H9 (cell line): ENCODE results near the gene HOGA1. TPM values are rescaled to one million over a fixed set of nuclear protein-coding genes. Genes with fewer than 3 reads are reported as not detected.
"Not testable (repeated sequence)": the region's sequence is repeated elsewhere in the genome, so short reads cannot be mapped to it uniquely, and the experiment has no call there.

Experiments used
- DNase-seq: peaks from one replicate; pipeline ENCODE4 v3.0.0-alpha.2; 2017
- H2AFZ ChIP-seq: one replicate; pipeline ENCODE4 v1.6.1; 2013; ENCODE audit warnings: mild to moderate bottlenecking, low read length, control low read depth, moderate library complexity
- H2AK5ac ChIP-seq: 2 replicates; pipeline ENCODE4 v1.6.1; 2013; ENCODE audit warnings: low read length, control low read depth, mixed read lengths; ENCODE audit not compliant: insufficient read length
- H2BK120ac ChIP-seq: one replicate; pipeline ENCODE4 v1.6.1; 2013; ENCODE audit warnings: low read depth, mild to moderate bottlenecking, low read length, control low read depth, inconsistent platforms; ENCODE audit not compliant: poor library complexity, severe bottlenecking
- H2BK12ac ChIP-seq: 2 replicates; pipeline ENCODE4 v1.6.1; 2013; ENCODE audit warnings: low read length, control low read depth, mixed read lengths, low read depth; ENCODE audit not compliant: insufficient read length
- H2BK15ac ChIP-seq: 2 replicates; pipeline ENCODE4 v1.6.1; 2013; ENCODE audit warnings: low read depth, low read length, control low read depth
- H2BK20ac ChIP-seq: one replicate; pipeline ENCODE4 v1.6.1; 2013; ENCODE audit warnings: low read depth, mild to moderate bottlenecking, low read length, control low read depth, inconsistent platforms; ENCODE audit not compliant: poor library complexity, severe bottlenecking
- H2BK5ac ChIP-seq: 2 replicates; pipeline ENCODE4 v1.6.1; 2013; ENCODE audit warnings: low read length, control low read depth, mixed read lengths; ENCODE audit not compliant: insufficient read length
- H3K14ac ChIP-seq: 2 replicates; pipeline ENCODE4 v1.6.1; 2013; ENCODE audit warnings: low read length, control low read depth; ENCODE audit not compliant: insufficient read depth
- H3K18ac ChIP-seq: 2 replicates; pipeline ENCODE4 v1.6.1; 2013; ENCODE audit warnings: low read depth, mild to moderate bottlenecking, mixed read lengths, low read length, control low read depth; ENCODE audit not compliant: insufficient read length
- H3K23ac ChIP-seq: 2 replicates; pipeline ENCODE4 v1.6.1; 2013; ENCODE audit warnings: low read length, control low read depth, mixed read lengths, low read depth; ENCODE audit not compliant: insufficient read length
- H3K23me2 ChIP-seq: 2 replicates; pipeline ENCODE4 v1.6.1; 2013; ENCODE audit warnings: low read depth, mild to moderate bottlenecking, mixed read lengths, low read length, control low read depth; ENCODE audit not compliant: insufficient read length, poor library complexity, severe bottlenecking
- H3K27ac ChIP-seq: 2 replicates; pipeline ENCODE4 v1.5.1; 2013; ENCODE audit warnings: low read length, control low read depth, mixed read lengths, low read depth; ENCODE audit not compliant: insufficient read length
- H3K27me3 ChIP-seq: 2 replicates; pipeline ENCODE4 v1.6.1; 2013; ENCODE audit warnings: low read length, control low read depth, inconsistent platforms; ENCODE audit not compliant: insufficient read depth
- H3K4ac ChIP-seq: 2 replicates; pipeline ENCODE4 v1.6.1; 2013; ENCODE audit warnings: low read depth, mild to moderate bottlenecking, control low read depth, inconsistent platforms, low read length, moderate library complexity
- H3K4me1 ChIP-seq: 2 replicates; pipeline ENCODE4 v1.6.1; 2013; ENCODE audit warnings: low read length, control low read depth, inconsistent platforms; ENCODE audit not compliant: insufficient read depth
- H3K4me2 ChIP-seq: 2 replicates; pipeline ENCODE4 v1.6.1; 2013; ENCODE audit warnings: low read length, control low read depth, mixed read lengths; ENCODE audit not compliant: insufficient read length, insufficient read depth
- H3K56ac ChIP-seq: 2 replicates; pipeline ENCODE4 v1.6.1; 2013; ENCODE audit warnings: low read depth, mild to moderate bottlenecking, mixed read lengths, low read length, control low read depth; ENCODE audit not compliant: insufficient read length
- H3K79me1 ChIP-seq: 2 replicates; pipeline ENCODE4 v1.6.1; 2013; ENCODE audit warnings: low read depth, mild to moderate bottlenecking, moderate library complexity, low read length, control low read depth, inconsistent platforms; ENCODE audit not compliant: insufficient read depth, poor library complexity, severe bottlenecking
- H3K79me2 ChIP-seq: 2 replicates; pipeline ENCODE4 v1.6.1; 2013; ENCODE audit warnings: low read length, control low read depth, inconsistent platforms; ENCODE audit not compliant: insufficient read depth
- H3K9ac ChIP-seq: 2 replicates; pipeline ENCODE4 v1.6.1; 2013; ENCODE audit warnings: low read length, control low read depth, mixed read lengths; ENCODE audit not compliant: insufficient read length; ENCODE audit errors: extremely low read depth
- H3K9me3 ChIP-seq: one replicate; pipeline ENCODE4 v1.6.1; 2013; ENCODE audit warnings: low read depth, low read length, inconsistent platforms; ENCODE audit not compliant: control insufficient read depth
- H3T11ph ChIP-seq: one replicate; pipeline ENCODE4 v1.6.1; 2013; ENCODE audit warnings: mild to moderate bottlenecking, low read length, control low read depth, inconsistent platforms
- H4K20me1 ChIP-seq: one replicate; pipeline ENCODE4 v1.6.1; 2013; ENCODE audit not compliant: control insufficient read depth, insufficient read length, insufficient read depth
- H4K5ac ChIP-seq: 2 replicates; pipeline ENCODE4 v1.6.1; 2013; ENCODE audit warnings: low read depth, mild to moderate bottlenecking, mixed read lengths, low read length, control low read depth; ENCODE audit not compliant: insufficient read length
- H4K8ac ChIP-seq: replicated peaks from 2 replicates; pipeline ENCODE4 v1.6.1; 2013; ENCODE audit warnings: low read length, control low read depth, mixed read lengths, low read depth; ENCODE audit not compliant: insufficient read length
- H4K91ac ChIP-seq: 2 replicates; pipeline ENCODE4 v1.6.1; 2013; ENCODE audit warnings: low read depth, mild to moderate bottlenecking, moderate library complexity, mixed read lengths, low read length, control low read depth; ENCODE audit not compliant: insufficient read length
- H3K27ac Mint-ChIP-seq, 3 experiments: 2 replicates in 2 of 3; 3 replicates in 1 of 3; pipeline ENCODE4 v1.8.0; 2020 to 2021; ENCODE audit warnings: mixed read lengths in 3 of 3, mild to moderate bottlenecking in 1 of 3, moderate library complexity in 1 of 3
- H3K27me3 Mint-ChIP-seq: 2 replicates; pipeline ENCODE4 v1.8.0; 2021; ENCODE audit warnings: low read depth, mild to moderate bottlenecking, moderate library complexity, mixed read lengths
- H3K36me3 Mint-ChIP-seq, 3 experiments: 2 replicates in 2 of 3; 3 replicates in 1 of 3; pipeline ENCODE4 v1.8.0; 2020 to 2021; ENCODE audit warnings: low read depth in 3 of 3, mixed read lengths in 3 of 3; ENCODE audit not compliant: insufficient read depth in 1 of 3
- H3K4me1 Mint-ChIP-seq, 2 experiments: 2 replicates each; pipeline ENCODE4 v1.8.0; 2020; ENCODE audit warnings: mixed read lengths in 2 of 2
- H3K4me3 Mint-ChIP-seq, 2 experiments: 2 replicates in 1 of 2; 3 replicates in 1 of 2; pipeline ENCODE4 v1.8.0; 2020 to 2021; ENCODE audit warnings: mild to moderate bottlenecking in 2 of 2, mixed read lengths in 2 of 2, moderate library complexity in 1 of 2
- H3K9me3 Mint-ChIP-seq, 2 experiments: 2 replicates in 1 of 2; 3 replicates in 1 of 2; pipeline ENCODE4 v1.8.0; 2020; ENCODE audit warnings: mild to moderate bottlenecking in 2 of 2, mixed read lengths in 2 of 2, moderate library complexity in 1 of 2
- WGBS: extraction: QIAGEN DNeasy Blood & Tissue Kit; methylation state at CpG from one replicate; pipeline ENCODE4 v1.1.7; 2013; ENCODE audit warnings: missing lambda C conversion rate, low lambda C conversion rate, mixed read lengths; ENCODE audit not compliant: insufficient read length; ENCODE audit errors: extremely low coverage; 5-methylcytosine and 5-hydroxymethylcytosine counted together
- total RNA-seq: library from RNA; stranded (reverse); gene quantifications from 2 replicates; pipeline ENCODE4 v1.2.1, GENCODE V29; 2021
- TF ChIP-seq, protein P1 (sequence below): fragments of 200-600 bp; sonication (generic); conservative IDR thresholded peaks from 3 replicates; pipeline ENCODE4 v1.8.0; 2021; ENCODE audit warnings: antibody characterized with exemption, mild to moderate bottlenecking

Gene HOGA1
- total RNA-seq, 1 experiment from 2014 or later = 0.79 TPM

DNA sequence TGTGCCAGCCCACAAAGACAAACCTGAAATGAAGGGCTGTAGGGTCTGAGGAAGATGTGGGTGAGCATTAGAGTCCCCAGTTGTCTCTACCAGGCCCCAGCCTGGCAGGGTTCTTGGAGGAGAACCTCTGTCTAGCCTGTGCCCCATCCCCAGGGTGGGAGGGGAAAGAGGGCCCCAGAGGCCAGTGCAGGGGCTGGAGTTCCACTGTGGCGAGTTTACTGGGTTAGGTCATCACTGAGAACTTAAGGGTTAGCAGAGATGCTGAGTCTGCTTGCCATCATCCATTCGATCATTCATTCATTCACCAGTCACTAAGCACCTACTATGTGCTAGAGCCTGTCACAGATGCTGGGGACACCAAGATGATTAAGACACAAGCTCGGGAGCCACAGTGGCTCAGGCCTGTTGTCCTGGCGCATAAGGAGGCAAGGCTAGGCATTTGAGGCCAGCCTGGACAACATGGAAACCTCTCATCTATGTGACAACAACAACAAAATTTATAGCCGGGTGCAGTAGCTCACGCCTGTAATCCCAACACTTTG, 9.0 kb upstream of the HOGA1 start:
- no peak overlapping the region for H4K91ac ChIP-seq
- H3K9ac ChIP-seq = no peak overlapping the region
- H3K36me3 Mint-ChIP-seq = peaks cover 0 to 5% (median 0%) of the 10 kb centered on the region in 3 experiments; a peak in 2 of 7 replicates

DNA sequence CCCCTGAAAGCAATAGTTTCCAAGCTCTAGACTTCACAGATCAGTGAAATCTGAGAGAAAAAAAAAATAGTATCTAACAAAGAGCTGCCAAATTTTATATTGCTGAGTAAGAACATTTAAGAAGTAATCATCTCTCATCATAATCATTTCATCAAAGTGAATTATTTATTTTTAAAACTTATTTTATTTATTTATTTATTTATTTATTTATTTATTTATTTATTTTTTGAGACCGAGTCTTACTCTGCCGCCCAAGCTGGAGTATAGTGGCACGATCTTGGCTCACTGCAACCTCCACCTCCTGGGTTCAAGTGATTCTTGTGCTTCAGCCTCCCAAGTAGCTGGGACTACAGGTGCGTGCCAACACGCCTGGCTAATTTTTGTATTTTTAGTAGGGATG, 7.7 kb upstream of the HOGA1 start:
- not testable (repeated sequence) for H3K27me3 Mint-ChIP-seq, H4K91ac ChIP-seq, H3K4ac ChIP-seq, H3K18ac ChIP-seq, H3K27me3 ChIP-seq, H3K23ac ChIP-seq, H3K27ac ChIP-seq, H3K36me3 Mint-ChIP-seq, H3K14ac ChIP-seq, H2AK5ac ChIP-seq, H2BK20ac ChIP-seq, H2AFZ ChIP-seq, H2BK12ac ChIP-seq, DNase-seq, H4K20me1 ChIP-seq, H2BK120ac ChIP-seq, H3T11ph ChIP-seq, H2BK15ac ChIP-seq, H3K4me2 ChIP-seq, H3K4me1 ChIP-seq, H3K9me3 ChIP-seq, H3K23me2 ChIP-seq, H2BK5ac ChIP-seq, H3K9me3 Mint-ChIP-seq, H4K5ac ChIP-seq, H3K4me3 Mint-ChIP-seq, H3K9ac ChIP-seq, H3K79me2 ChIP-seq, H4K8ac ChIP-seq, H3K79me1 ChIP-seq, H3K56ac ChIP-seq
- peak overlapping the region in 1 of 3 experiments; percentile 11; a peak in 1 of 7 replicates for H3K27ac Mint-ChIP-seq
- no CpG with 5 or more reads among the region's 5 CpGs for WGBS
- peaks cover 11 to 13% of the 10 kb centered on the region in 2 experiments for H3K4me1 Mint-ChIP-seq

More for the DNA sequence above, 9.0 kb upstream of the HOGA1 start:
- Histone ChIP-seq H2BK120ac (no peak overlapping the region), H2BK15ac (no peak overlapping the region), H4K20me1 (no peaks in the 10 kb centered on the region), H3K56ac (no peak overlapping the region), H2BK5ac (no peak overlapping the region), H3K23ac (no peak overlapping the region), H3K18ac (no peak overlapping the region), H2BK20ac (no peak overlapping the region), H4K5ac (no peak overlapping the region), H3K27me3 (no peaks in the 10 kb centered on the region), H3K4me1 (no peaks in the 10 kb centered on the region), H3K79me1 (no peaks in the 10 kb centered on the region), H3K9me3 (no peaks in the 10 kb centered on the region), H2BK12ac (no peak overlapping the region), H3T11ph (no peak overlapping the region), H4K8ac (no peak overlapping the region), H2AFZ (no peak overlapping the region), H3K27ac (no peak overlapping the region), H2AK5ac (no peak overlapping the region), H3K79me2 (no peaks in the 10 kb centered on the region), H3K4ac (no peak overlapping the region), H3K4me2 (no peak overlapping the region), H3K23me2 (no peaks in the 10 kb centered on the region), H3K14ac (no peak overlapping the region)
- H3K9me3 Mint-ChIP-seq = no peaks in the 10 kb centered on the region
- H3K27me3 Mint-ChIP-seq = no peaks in the 10 kb centered on the region
- peaks cover 11 to 13% of the 10 kb centered on the region in 2 experiments for H3K4me1 Mint-ChIP-seq
- TF ChIP-seq, protein P1, sequence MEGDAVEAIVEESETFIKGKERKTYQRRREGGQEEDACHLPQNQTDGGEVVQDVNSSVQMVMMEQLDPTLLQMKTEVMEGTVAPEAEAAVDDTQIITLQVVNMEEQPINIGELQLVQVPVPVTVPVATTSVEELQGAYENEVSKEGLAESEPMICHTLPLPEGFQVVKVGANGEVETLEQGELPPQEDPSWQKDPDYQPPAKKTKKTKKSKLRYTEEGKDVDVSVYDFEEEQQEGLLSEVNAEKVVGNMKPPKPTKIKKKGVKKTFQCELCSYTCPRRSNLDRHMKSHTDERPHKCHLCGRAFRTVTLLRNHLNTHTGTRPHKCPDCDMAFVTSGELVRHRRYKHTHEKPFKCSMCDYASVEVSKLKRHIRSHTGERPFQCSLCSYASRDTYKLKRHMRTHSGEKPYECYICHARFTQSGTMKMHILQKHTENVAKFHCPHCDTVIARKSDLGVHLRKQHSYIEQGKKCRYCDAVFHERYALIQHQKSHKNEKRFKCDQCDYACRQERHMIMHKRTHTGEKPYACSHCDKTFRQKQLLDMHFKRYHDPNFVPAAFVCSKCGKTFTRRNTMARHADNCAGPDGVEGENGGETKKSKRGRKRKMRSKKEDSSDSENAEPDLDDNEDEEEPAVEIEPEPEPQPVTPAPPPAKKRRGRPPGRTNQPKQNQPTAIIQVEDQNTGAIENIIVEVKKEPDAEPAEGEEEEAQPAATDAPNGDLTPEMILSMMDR = no peak
- H3K27ac Mint-ChIP-seq = peak overlapping the region in 1 of 3 experiments; percentile 31; a peak in 1 of 7 replicates
- no peak for DNase-seq
- no peak overlapping the region for H3K4me3 Mint-ChIP-seq
- WGBS = no CpG with 5 or more reads among the region's 6 CpGs
